SH-SY5Y (cell line): ENCODE data around the gene LDLRAD2.

ENCODE experiments used
- GATA2 ChIP-seq: IDR thresholded peaks from 2 replicates; pipeline ENCODE4 v1.6.1; 2011; ENCODE audit warnings: mild to moderate bottlenecking, low read depth, low read length
- GATA3 ChIP-seq: IDR thresholded peaks from 2 replicates; pipeline ENCODE4 v1.6.1; 2011; ENCODE audit warnings: low read depth, mild to moderate bottlenecking, low read length, moderate library complexity

Gene LDLRAD2

DNA sequence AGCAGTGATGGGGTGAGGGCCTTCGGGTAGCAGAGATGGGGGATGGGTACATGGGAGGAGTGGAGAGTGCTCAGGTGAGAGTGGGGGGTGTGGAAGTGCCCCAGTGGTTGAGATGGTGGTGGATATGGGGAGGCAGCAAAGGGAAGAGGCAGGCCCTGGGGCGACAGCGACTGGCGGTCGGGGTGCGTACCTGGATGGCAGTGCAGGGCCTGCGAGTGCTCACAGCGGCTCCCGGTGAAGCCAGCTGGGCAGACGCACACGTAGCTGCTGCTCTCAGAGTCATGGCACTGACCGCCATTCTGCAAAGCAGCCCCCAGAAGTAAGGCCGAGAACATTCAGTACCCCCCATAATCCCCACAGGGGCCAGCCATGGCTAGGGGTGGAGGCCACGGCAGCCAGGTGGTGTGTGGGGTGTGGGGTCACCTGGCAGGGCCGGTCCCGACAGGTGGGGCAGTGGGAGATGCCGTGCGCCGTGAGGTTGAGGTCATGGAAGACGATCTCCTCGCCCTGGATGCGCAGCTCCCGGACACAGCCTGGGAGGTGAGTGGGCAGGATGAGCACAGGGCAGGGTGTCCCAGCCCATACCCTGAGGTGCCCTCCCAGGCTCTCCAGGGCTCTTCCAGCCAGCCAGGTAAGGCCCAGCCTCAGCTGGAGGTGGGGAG lies 18.9 kb downstream of the LDLRAD2 start:
- TF ChIP-seq GATA3 (no peak), GATA2 (no peak)

DNA sequence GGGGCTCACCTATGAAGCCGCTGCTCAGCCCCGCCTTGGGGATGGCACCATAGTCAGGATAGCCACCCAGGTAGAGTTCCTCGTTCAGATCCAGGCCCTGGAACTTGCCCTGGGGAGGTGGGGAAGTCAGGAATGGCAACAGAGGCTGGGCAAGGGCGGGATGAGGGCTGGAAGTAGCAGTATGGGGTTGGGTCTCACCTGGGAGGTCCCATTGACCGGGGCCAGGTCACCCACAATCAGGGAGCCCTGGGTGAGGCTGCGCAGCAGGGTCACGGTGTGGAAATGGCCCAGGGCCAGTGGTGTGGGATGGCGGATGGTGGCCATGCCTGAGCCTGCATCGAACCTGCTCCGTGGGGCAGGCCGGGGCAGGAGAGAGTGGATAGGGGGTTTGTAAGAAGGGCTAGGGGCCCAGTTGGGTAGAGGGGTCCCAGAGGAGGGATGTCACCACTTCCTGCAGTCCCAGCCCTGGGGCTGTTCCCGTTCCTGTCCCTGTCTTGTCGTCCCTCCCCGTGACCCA lies 19.4 kb downstream of the LDLRAD2 start:
- TF ChIP-seq GATA2 (no peak), GATA3 (no peak)

DNA sequence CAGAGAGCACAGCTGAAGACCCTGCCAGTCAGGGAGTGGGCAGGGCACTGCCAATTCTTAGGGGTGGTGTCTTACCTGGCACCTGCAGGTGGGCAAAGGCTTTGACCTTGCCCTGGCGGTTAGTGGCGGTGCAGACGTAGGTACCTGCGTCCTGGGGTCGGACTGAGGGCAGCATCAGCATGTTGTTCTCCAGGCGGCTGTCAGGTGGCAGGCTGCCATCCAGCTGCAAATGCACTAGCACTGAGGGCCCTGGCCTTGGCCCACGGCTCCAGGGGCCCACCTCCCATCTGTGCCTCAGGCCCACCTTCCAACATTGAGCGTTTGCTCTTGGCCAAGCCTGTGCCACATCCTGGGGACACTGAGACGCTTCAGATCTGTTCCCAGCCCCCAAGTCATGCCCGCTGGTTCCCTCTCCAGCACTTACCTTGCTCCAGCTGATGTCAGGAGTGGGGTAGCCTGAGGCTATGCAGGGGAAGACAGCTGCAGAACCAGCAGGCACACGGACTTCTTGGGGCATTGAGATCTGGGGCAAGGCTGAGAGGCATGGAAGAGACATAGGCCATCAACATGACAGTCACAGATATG lies 21.4 kb downstream of the LDLRAD2 start:
- TF ChIP-seq GATA3 (no peak), GATA2 (no peak)

DNA sequence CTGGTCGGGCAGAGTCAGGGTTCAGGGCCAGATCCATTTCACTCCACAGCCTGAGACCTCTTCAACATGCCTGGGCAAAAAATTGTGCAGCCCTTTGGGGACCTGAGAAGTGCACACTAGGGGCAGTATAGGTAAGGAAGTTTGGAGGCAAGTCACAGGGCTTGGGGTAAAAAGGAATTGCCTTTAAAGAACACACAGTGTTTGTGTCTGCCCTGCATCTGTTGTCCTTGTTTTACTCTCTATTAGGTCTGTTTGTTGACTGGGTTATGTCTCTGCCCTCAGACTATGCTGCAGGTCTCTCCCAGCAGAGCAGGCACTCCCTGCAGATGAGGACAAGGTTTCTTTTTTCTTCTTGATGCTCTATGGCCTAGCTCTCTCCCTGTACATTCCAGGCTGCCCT lies 22.0 kb downstream of the LDLRAD2 start:
- TF ChIP-seq GATA3: no peak
- TF ChIP-seq GATA2: no peak

DNA sequence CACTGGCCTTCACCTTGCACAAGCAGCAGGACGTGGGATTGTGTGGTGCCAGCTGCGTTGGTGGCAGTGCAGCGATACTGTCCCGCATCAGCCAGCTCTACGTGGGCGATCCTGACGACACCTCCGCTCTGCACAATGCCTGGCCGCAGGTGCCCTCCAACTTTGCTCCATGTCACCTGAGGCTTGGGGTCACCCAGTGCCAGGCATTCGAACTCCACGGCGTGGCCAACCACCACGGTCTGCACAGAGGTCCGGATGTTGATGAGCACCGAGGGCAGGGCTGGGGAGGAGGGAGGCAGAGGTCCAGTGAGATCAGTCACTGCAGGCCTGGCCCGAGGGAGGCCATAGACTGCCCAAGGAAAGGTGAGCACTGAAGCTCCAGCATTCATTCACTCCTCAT lies 22.6 kb downstream of the LDLRAD2 start:
- TF ChIP-seq GATA3 (no peak), GATA2 (no peak)

DNA sequence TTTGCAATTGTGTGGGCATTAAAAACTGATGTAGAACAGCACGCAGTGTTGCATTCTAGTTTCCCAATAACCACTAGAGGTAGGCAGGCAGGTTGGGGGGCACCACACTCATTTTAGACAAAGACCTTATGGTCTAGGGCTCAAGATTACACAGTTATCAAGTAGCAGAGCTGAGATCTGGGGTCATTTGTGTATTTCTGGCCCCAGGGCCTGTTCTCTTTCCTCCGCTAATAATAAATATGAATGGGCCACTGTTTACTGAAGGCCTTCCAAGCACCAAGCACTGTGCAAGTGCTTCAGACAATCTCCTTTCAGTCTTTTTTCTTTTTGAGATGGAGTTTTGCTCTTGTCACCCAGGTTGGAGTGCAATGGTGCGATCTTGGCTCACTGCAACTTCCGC lies 23.9 kb downstream of the LDLRAD2 start:
- no peak for TF ChIP-seq GATA2
- TF ChIP-seq GATA3: no peak

DNA sequence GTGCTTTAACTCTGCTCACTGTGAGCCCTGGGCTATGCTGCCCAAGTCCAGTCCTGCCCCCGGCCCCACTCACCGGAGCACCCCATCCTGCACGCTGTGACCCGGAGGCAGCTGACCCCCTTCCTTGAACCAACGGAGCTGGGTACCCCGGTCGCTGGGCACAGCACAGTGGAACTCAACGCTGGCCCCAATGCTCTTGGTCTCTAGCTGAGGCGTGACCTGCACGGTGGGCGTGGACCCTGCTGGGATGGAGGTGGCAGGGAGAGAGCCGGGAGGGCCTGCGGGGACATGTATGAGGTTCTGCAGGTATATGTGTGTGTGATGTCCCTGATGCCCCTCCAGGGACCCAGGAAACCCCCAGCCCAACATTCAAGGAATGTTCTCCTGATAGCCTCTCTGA lies 24.7 kb downstream of the LDLRAD2 start:
- no peak for TF ChIP-seq GATA3
- no peak for TF ChIP-seq GATA2

DNA sequence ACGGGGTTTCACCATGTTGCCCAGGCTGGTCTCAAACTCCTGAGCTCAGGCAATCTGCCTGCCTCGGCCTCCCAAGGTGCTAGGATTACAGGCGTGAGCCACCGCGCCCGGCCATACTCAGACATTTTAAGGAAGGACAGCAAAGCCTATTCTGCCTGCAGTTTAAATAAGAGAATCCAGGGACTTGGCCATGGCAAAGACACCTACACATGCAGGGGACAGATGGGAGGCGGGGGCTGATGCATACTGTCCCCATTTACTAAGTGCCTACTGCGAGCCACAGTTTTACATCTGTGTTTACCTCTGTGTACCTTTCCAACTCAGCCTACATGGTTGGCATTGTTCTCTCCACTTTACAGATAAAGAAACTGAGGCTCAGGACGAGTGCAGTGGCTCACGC lies 25.4 kb downstream of the LDLRAD2 start:
- TF ChIP-seq GATA2: no peak

DNA sequence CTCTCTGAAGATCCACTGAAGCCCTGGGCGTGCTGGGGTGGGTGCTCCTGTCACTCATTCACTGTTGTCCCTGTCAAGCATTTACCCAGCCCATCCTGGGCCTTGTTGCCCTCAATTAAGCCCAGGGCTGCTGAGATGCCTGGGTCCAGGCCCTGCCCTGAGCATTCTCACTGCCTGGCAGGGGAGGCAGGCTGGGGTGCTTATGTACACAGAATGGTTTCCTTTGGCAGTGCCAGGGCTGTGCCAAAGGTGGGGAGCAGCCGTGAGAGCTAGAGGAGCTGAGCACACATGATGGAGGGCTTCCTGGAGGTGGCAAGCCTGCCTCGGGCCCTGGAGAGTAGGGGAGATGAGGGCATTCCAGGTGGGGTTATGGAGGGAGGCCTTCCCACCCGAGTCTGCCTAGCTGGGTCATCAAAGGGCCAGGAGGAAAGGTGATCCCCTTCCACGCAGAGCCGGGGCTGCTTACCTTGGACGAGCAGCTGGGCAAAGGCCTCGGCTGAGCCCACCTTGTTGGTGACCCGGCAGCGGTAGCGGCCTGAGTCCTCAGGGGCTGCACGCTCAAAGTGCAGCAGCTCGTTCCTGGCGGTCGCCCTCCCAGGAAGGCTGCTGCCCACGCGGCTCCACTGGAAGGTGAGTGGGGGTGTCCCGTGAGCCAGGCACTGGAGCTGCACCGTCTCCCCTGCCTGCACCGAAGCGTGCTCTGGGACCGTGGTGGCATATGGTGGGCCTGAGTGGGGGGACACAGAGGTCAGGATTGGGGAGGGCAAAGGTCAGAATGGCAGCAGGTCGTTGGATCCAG lies 26.5 kb downstream of the LDLRAD2 start:
- TF ChIP-seq GATA2 (no peak), GATA3 (no peak)

DNA sequence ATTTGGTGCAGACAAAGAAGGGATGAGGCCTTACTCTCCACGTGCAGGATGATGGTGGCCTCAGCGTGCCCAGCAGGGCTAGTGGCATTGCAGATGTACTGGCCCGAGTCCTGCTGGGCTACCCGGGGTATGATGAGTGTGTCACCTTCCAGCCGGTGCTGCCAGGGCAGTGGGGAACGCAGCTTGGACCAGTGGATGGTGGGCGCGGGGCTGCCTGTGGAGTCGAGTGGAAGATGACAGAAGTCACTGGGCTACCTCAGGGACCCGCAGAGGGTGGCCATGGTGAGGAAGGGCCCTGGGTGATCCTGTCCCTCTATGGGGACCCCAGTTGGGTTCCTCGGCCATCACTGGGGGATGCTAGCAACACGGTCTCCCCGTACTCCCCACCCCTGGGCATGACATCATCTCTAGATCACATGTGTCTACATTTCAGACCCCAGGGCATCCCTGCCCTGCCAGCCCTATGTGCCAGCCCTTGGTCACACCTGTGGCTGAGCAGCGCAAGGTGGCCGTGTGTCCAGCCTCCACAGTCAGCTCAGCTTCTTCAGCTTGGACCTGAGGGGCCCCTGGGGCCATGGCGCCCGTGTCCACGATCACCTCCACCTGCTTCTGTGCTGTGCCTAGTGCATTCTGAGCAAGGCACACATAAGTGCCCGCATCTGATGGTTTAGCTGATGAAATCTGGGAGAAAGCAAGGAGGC lies 27.4 kb downstream of the LDLRAD2 start:
- TF ChIP-seq GATA3 (no peak), GATA2 (no peak)

DNA sequence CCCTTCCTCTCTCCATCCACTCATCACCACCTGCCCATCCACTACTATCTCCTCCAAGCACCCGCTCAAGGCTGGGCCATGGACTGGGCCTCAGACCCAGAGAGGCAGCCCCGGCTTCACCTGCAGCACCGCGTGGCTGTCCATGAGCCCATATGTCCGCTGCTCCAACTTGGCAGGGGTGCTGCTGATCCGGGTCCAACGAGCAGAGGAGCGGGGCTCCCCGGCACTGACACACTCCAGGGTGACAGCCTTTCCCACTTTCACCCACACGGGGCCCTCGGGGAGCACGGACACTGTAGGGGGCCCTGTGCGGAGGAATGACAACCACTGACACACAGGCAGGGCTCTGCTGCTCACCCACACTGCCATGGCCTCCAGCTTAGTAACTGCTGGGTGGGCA lies 28.9 kb downstream of the LDLRAD2 start:
- TF ChIP-seq GATA3: no peak
- no peak for TF ChIP-seq GATA2

DNA sequence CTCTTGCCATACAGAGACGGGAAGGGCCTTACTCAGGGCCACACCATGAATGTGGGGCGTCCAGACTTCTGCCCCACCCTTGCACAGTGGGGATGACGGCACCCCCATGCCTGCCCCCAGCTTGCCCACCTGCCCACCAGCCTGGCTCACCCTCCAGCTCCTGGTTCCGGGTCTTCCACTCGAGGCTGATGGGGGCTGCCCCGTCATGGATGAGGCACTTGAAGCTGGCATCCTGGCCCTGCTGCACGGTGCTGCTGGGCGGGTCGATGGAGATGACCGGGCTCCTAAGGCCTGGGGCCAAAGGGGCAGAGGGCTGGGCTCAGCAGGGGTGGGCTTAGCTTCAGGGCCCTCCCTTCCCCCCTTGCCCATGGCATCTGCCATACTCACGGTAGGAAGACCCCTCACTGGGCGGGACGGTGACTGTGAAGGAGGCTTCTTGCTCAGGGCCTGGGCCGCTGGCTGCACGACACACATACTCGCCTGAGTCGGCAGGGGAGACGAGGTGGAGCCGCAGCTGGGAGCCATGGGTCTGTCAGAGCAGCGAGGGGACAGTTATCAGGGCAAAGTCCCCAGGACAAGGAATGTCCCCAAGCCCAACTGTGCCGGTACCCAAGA lies 29.9 kb downstream of the LDLRAD2 start:
- no peak for TF ChIP-seq GATA3
- no peak for TF ChIP-seq GATA2

DNA sequence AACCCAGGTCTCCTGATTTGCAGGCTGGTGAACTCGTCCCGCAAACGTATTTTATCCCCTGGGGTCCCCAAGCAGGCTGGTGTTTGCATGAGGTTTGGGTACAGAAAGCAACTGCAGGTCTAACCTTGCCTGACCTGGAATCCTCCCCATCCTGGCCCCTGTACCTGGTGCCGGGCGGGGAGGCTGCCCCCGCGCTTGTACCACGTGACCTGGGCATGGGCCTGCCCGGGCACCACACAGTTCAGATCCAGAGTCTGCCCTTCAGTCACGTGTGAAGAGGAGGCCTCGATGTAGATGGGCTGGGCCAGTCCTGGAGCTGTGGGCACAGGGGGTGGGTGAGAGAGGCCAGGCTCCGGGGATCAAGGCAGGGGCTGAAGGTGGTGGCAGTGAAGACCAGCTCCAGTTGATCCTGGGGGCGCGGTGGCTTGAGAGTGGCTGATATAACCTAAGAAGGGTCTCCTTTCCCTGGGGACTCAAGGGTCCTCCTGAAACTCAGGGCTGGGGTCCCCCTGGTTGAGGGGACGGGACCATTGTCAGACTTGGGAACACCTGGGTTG lies 30.6 kb downstream of the LDLRAD2 start:
- no peak for TF ChIP-seq GATA2

DNA sequence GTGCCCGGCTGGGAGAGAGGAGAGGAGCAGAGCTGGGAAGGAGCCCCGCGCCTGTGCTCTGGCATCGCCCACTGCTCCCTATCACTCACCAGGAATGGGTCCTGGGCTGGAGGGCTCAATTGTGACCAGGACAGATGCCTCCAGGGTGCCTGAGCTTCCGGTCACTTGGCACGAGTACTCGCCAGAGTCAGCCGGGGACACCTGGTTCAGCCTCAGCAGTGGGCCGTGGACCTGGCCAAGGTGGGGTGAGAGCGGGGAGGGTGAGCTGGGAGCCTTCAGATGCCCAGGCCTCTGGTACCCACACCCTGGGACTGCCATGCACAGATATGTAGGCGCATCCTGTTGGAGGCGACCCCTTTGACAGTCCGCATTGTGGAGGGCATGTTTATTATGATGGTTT lies 31.1 kb downstream of the LDLRAD2 start:
- TF ChIP-seq GATA2 (no peak), GATA3 (no peak)

DNA sequence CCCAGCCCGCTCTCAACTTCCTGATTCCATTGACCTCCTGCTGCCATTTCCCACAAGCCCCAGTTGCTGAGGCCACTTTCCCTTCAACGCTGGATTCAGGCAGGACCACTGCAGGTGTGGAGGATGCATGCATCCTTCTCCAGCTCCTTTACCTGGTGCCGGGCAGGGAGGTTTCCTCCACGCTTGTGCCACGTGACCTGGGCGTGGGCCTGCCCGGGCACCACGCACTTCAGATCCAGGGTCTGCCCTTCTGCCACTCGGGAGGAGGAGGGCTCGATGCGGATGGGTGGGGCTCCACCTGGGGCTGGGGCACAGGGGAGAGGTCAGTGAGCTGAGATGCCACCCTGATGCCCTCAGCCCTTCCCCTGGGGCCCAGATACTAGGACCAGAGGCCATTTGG lies 31.9 kb downstream of the LDLRAD2 start:
- TF ChIP-seq GATA2: no peak
- no peak for TF ChIP-seq GATA3
